ENCODE results near the gene VCX. TPM values are rescaled to one million over a fixed set of nuclear protein-coding genes. Genes with fewer than 3 reads are reported as not detected.

The VCX gene
- total and polyA plus RNA-seq, 2 of the 4 experiments (the other 2 are of a cell fraction) = not detected

- Histone ChIP-seq H3K36me3 (ENCODE audit: control insufficient read depth, insufficient read depth, low read length) (no peaks in the 10 kb centered on the region), H3K9ac (ENCODE audit: low read depth, low read length) (no peak overlapping the region), H4K8ac (ENCODE audit: low read depth in 2 of 2, low read length in 2 of 2) (no peak overlapping the region), H3K9me3 (ENCODE audit: control insufficient read depth, insufficient read depth, low read length) (no peaks in the 10 kb centered on the region), H3K9me1 (ENCODE audit: insufficient read depth, low read length) (no peaks in the 10 kb centered on the region), H3K4me3 (ENCODE audit: insufficient read depth, low read depth, low read length) (no peak overlapping the region), H3K4me2 (ENCODE audit: low read depth, low read length) (no peak overlapping the region), H4K20me1 (ENCODE audit: insufficient read depth, low read length) (no peaks in the 10 kb centered on the region), H2BK120ac (ENCODE audit: low read depth, low read length) (no peak overlapping the region), H2AK9ac (replicated peaks; ENCODE audit: low read depth, low read length, poor library complexity) (no peak overlapping the region), H2BK15ac (ENCODE audit: low read depth, low read length) (no peak overlapping the region), H2AFZ (replicated peaks; ENCODE audit: low read length, poor library complexity) (no peak overlapping the region), H3K14ac (replicated peaks; ENCODE audit: low read depth, low read length) (no peak overlapping the region), H2BK20ac (ENCODE audit: low read depth, low read length) (no peak overlapping the region), H2BK5ac (ENCODE audit: low read depth, low read length, poor library complexity, severe bottlenecking) (no peak overlapping the region), H3K4ac (ENCODE audit: low read depth, low read length) (no peak overlapping the region), H4K91ac (ENCODE audit: insufficient read depth, low read depth, low read length) (no peak overlapping the region), H3K56ac (ENCODE audit: extremely low read depth, insufficient read depth, low read length) (no peak overlapping the region), H3K18ac (ENCODE audit: low read depth, low read length) (no peak overlapping the region), H3K79me1 (ENCODE audit: low read depth in 1 of 2, low read length in 2 of 2) (no peaks in the 10 kb centered on the region), H3K27me3 (ENCODE audit: control insufficient read depth, insufficient read depth, low read length) (no peaks in the 10 kb centered on the region), H4K5ac (ENCODE audit: low read depth, low read length) (no peak overlapping the region), H2AK5ac (ENCODE audit: low read depth, low read length) (no peak overlapping the region), H3K27ac (ENCODE audit: insufficient read depth, low read length) (no peak overlapping the region), H3K4me1 (ENCODE audit: control insufficient read depth, insufficient read depth, low read length) (no peaks in the 10 kb centered on the region), H3K23ac (ENCODE audit: low read depth, low read length) (no peak overlapping the region)
- ATAC-seq (ENCODE audit: low read depth) (no peak), DNase-seq (no peak)
- WGBS, 2 experiments (ENCODE audit: extremely low coverage in 2 of 2, insufficient read length in 1 of 2) = no CpG with 5 or more reads among the region's 1 CpG
- dilution Hi-C loops (cut with HindIII; ENCODE audit: low sequenced_read_pairs, unreplicated experiment) = no loop called here
- TF ChIP-seq BHLHE40 (IDR thresholded peaks at IDR 0.05; ENCODE audit: low read depth, low read length) = no peak
- no peak for TF ChIP-seq NFE2L2 (IDR thresholded peaks at IDR 0.05; ENCODE audit: low read depth, low read length)
- TF ChIP-seq CEBPB (IDR thresholded peaks at IDR 0.05; ENCODE audit: low read depth, low read length) = no peak
- TF ChIP-seq ELK1 (IDR thresholded peaks at IDR 0.05; ENCODE audit: borderline replicate concordance, low read depth, low read length) = no peak
- TF ChIP-seq MAFK (IDR thresholded peaks at IDR 0.05; ENCODE audit: low read depth, low read length) = no peak
- TF ChIP-seq RFX5 (IDR thresholded peaks at IDR 0.05; ENCODE audit: low read depth, low read length) = no peak
- no peak for TF ChIP-seq RCOR1 (IDR thresholded peaks at IDR 0.05; ENCODE audit: insufficient replicate concordance, low read length)
- TF ChIP-seq MAZ (IDR thresholded peaks at IDR 0.05; ENCODE audit: borderline replicate concordance, low read depth, low read length) = no peak
- no peak for TF ChIP-seq RAD21 (IDR thresholded peaks at IDR 0.05; ENCODE audit: low read length)
- no peak for TF ChIP-seq SMC3 (IDR thresholded peaks at IDR 0.05; ENCODE audit: low read depth, low read length)
- TF ChIP-seq CHD1 (IDR thresholded peaks at IDR 0.05; ENCODE audit: low read depth, low read length) = no peak
- TF ChIP-seq MXI1 (IDR thresholded peaks at IDR 0.05; ENCODE audit: borderline replicate concordance, low read depth, low read length) = no peak
- TF ChIP-seq FOS (IDR thresholded peaks at IDR 0.05; ENCODE audit: low read depth, low read length) = no peak
- TF ChIP-seq, protein P1, sequence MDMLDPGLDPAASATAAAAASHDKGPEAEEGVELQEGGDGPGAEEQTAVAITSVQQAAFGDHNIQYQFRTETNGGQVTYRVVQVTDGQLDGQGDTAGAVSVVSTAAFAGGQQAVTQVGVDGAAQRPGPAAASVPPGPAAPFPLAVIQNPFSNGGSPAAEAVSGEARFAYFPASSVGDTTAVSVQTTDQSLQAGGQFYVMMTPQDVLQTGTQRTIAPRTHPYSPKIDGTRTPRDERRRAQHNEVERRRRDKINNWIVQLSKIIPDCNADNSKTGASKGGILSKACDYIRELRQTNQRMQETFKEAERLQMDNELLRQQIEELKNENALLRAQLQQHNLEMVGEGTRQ (IDR thresholded peaks at IDR 0.05; ENCODE audit: low read depth, low read length) = no peak
- ChIA-PET CTCF (no interaction called here), POLR2A (ENCODE audit: unreplicated experiment) (no interaction called here)
- intact Hi-C loops (cut with micrococcal nuclease) = no loop called here
- in situ Hi-C loops (cut with MboI; ENCODE audit: low sequenced_read_pairs) = no loop called here
- BruUV-seq (replicated peaks) = no TSS peak
Measured at GRCh38 chrX:7852166-7852565, 9.2 kb downstream of the VCX start.

All from IMR-90 (cell line).